Tibial nerve (tissue), 4 donors: ENCODE results near the gene PPFIA2.

ENCODE experiments used
- EP300 ChIP-seq, 2 donors: sonication (generic); formaldehyde crosslinking; IDR thresholded peaks; one replicate each; pipeline ENCODE4 v1.6.1; 2017; ENCODE audit warnings: antibody characterized with exemption in 2 of 2, mild to moderate bottlenecking in 1 of 2
- POLR2A ChIP-seq, 2 donors: fragments of 450-650 bp; IDR thresholded peaks; one replicate each; pipeline ENCODE4 v1.6.1; 2017; ENCODE audit warnings: antibody characterized with exemption in 2 of 2, mild to moderate bottlenecking in 2 of 2, moderate library complexity in 2 of 2
- TF ChIP-seq, protein P1 (sequence below), 5 experiments: fragments of 200-600 bp in 3 of 5; fragments of 450-650 bp in 2 of 5; sonication (generic) in 3 of 5; IDR thresholded peaks; one replicate each; pipeline ENCODE4 v1.5.1; 2016 to 2019; ENCODE audit warnings: antibody characterized with exemption in 5 of 5, mild to moderate bottlenecking in 3 of 5, moderate library complexity in 2 of 5

DNA sequence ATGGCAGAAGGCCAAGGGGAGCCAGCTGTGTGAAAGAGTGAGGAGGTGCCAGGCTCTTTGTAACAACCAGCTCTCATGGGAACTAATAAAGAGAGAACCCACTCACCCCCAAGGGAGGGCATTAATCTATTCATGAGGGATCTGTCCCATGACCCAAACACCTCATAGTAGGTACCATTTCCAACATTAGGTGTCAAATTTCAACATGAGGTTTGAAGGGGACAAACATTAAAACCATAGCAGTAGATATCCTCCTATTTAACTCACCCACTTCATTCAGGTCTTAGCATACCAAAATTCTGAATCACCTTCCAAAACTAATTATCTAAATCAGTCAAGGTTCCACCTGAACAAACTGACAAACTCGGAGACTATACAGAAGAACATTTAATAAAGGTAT lies 75.3 kb downstream of the PPFIA2 start:
- TF ChIP-seq POLR2A (IDR thresholded peaks at IDR 0.05): no peak
- TF ChIP-seq, protein P1, sequence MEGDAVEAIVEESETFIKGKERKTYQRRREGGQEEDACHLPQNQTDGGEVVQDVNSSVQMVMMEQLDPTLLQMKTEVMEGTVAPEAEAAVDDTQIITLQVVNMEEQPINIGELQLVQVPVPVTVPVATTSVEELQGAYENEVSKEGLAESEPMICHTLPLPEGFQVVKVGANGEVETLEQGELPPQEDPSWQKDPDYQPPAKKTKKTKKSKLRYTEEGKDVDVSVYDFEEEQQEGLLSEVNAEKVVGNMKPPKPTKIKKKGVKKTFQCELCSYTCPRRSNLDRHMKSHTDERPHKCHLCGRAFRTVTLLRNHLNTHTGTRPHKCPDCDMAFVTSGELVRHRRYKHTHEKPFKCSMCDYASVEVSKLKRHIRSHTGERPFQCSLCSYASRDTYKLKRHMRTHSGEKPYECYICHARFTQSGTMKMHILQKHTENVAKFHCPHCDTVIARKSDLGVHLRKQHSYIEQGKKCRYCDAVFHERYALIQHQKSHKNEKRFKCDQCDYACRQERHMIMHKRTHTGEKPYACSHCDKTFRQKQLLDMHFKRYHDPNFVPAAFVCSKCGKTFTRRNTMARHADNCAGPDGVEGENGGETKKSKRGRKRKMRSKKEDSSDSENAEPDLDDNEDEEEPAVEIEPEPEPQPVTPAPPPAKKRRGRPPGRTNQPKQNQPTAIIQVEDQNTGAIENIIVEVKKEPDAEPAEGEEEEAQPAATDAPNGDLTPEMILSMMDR (IDR thresholded peaks at IDR 0.05): no peak
- TF ChIP-seq EP300 (IDR thresholded peaks at IDR 0.05): no peak
